Measurements from ENCODE around the gene REEP2. TPM values are rescaled to one million over a fixed set of nuclear protein-coding genes. Genes with fewer than 3 reads are reported as not detected.
"Not testable (repeated sequence)": the region's sequence is repeated elsewhere in the genome, so short reads cannot be mapped to it uniquely, and the experiment has no call there.

The REEP2 gene
- total RNA-seq, 2 experiments from 2014 or later, result 3.9 to 5.1 TPM

GRCh38 chr5:138410996-138411640, 27.7 kb upstream of the REEP2 start:
- TF ChIP-seq CTCF (conservative IDR thresholded peaks at IDR 0.05; ENCODE audit: low read length), result peak; percentile 60
- intact Hi-C loops (cut with micrococcal nuclease; ENCODE audit: unreplicated experiment), result loop anchor here (1.0 kb wide), 1 partner anchor 231 kb away; no protein-coding TSS in a partner anchor
- H3K4me1 ChIP-seq (ENCODE audit: insufficient read depth, low read length, poor library complexity, severe bottlenecking); H3K79me2 ChIP-seq (ENCODE audit: insufficient read depth, low read depth, low read length); H2AFZ ChIP-seq (ENCODE audit: low read length); POLR2A ChIA-PET; BruUV-seq (replicated peaks); H3K9me2 ChIP-seq (ENCODE audit: insufficient read depth, low read length); H3K4me2 ChIP-seq (ENCODE audit: low read length); H3K9me3 ChIP-seq (ENCODE audit: low read length); H4K20me1 ChIP-seq (ENCODE audit: insufficient read depth, low read length); H3K4me3 ChIP-seq (ENCODE audit: low read depth, low read length, poor library complexity, severe bottlenecking); H3K27ac ChIP-seq (ENCODE audit: low read depth, low read length, poor library complexity, severe bottlenecking): not testable (repeated sequence)
- H3K36me3 ChIP-seq (ENCODE audit: insufficient read depth, low read length), result peaks cover 55% of the 10 kb centered on the region
- CTCF ChIA-PET (ENCODE audit: unreplicated experiment), result interaction anchor here (0.8 kb wide), 1 partner anchor 232 kb away, joined by 3 read pairs; the partner anchor contains the start of gene KIF20A
- DNase-seq (ENCODE audit: low spot score), result peak; percentile 38

GRCh38 chr5:138418444-138418843, 20.4 kb upstream of the REEP2 start:
- Histone ChIP-seq H3K4me1 (ENCODE audit: insufficient read depth, low read length, poor library complexity, severe bottlenecking) (no peaks in the 10 kb centered on the region), H3K36me3 (ENCODE audit: insufficient read depth, low read length) (peaks cover 88% of the 10 kb centered on the region), H3K79me2 (ENCODE audit: insufficient read depth, low read depth, low read length) (no peaks in the 10 kb centered on the region), H3K4me3 (ENCODE audit: low read depth, low read length, poor library complexity, severe bottlenecking) (no peak overlapping the region), H3K4me2 (ENCODE audit: low read length) (no peak overlapping the region), H2AFZ (ENCODE audit: low read length) (no peak overlapping the region), H3K9me3 (ENCODE audit: low read length) (no peaks in the 10 kb centered on the region), H4K20me1 (ENCODE audit: insufficient read depth, low read length) (no peaks in the 10 kb centered on the region), H3K27ac (ENCODE audit: low read depth, low read length, poor library complexity, severe bottlenecking) (no peak overlapping the region), H3K9me2 (ENCODE audit: insufficient read depth, low read length) (no peaks in the 10 kb centered on the region)
- BruUV-seq (replicated peaks), result no TSS peak
- TF ChIP-seq EZH2phosphoT487 (IDR thresholded peaks at IDR 0.05; ENCODE audit: borderline replicate concordance, low read depth, low read length) (no peak), CTCF (conservative IDR thresholded peaks at IDR 0.05; ENCODE audit: low read length) (no peak)
- intact Hi-C loops (cut with micrococcal nuclease; ENCODE audit: unreplicated experiment), result no loop called here
- no peak for DNase-seq (ENCODE audit: low spot score)
- ChIA-PET POLR2A (no interaction called here), CTCF (ENCODE audit: unreplicated experiment) (no interaction called here)

- H3K9me2 ChIP-seq (ENCODE audit: insufficient read depth, low read length), result no peaks in the 10 kb centered on the region
- BruUV-seq (replicated peaks), result no TSS peak
- H3K4me3 ChIP-seq (ENCODE audit: low read depth, low read length, poor library complexity, severe bottlenecking), result no peak overlapping the region
- peaks cover 91% of the 10 kb centered on the region for H3K36me3 ChIP-seq (ENCODE audit: insufficient read depth, low read length)
- intact Hi-C loops (cut with micrococcal nuclease; ENCODE audit: unreplicated experiment), result no loop called here
- TF ChIP-seq EZH2phosphoT487 (IDR thresholded peaks at IDR 0.05; ENCODE audit: borderline replicate concordance, low read depth, low read length) (no peak), CTCF (conservative IDR thresholded peaks at IDR 0.05; ENCODE audit: low read length) (no peak)
- H3K4me2 ChIP-seq (ENCODE audit: low read length), result no peak overlapping the region
- ChIA-PET CTCF (ENCODE audit: unreplicated experiment) (no interaction called here), POLR2A (interaction anchor here (0.6 to 1.4 kb wide), 3 partner anchors 12 to 1073 kb away, joined by 3 to 4 read pairs (median 4); no protein-coding TSS in a partner anchor)
- no peak overlapping the region for H3K27ac ChIP-seq (ENCODE audit: low read depth, low read length, poor library complexity, severe bottlenecking)
- H4K20me1 ChIP-seq (ENCODE audit: insufficient read depth, low read length), result no peaks in the 10 kb centered on the region
- no peaks in the 10 kb centered on the region for H3K4me1 ChIP-seq (ENCODE audit: insufficient read depth, low read length, poor library complexity, severe bottlenecking)
- no peaks in the 10 kb centered on the region for H3K79me2 ChIP-seq (ENCODE audit: insufficient read depth, low read depth, low read length)
- DNase-seq (ENCODE audit: low spot score), result no peak
- no peaks in the 10 kb centered on the region for H3K9me3 ChIP-seq (ENCODE audit: low read length)
- H2AFZ ChIP-seq (ENCODE audit: low read length), result no peak overlapping the region
Measured at GRCh38 chr5:138425079-138425478, 13.8 kb upstream of the REEP2 start.

Data from OCI-LY7 (cell line).